VCaP (cell line): ENCODE results near the gene COL4A6.

Experiments used
- H3K27ac ChIP-seq: fragments of 450-650 bp; 2 replicates; pipeline ENCODE4 v1.5.1; 2017
- CTCF ChIP-seq: fragments of 450-650 bp; conservative IDR thresholded peaks from 2 replicates; pipeline ENCODE4 v1.5.1; 2017; ENCODE audit warnings: mild to moderate bottlenecking, moderate library complexity

The COL4A6 gene

GRCh38 chrX:108178143-108178498, 260.1 kb downstream of the COL4A6 start:
- no peak for TF ChIP-seq CTCF
- no peak overlapping the region for H3K27ac ChIP-seq

GRCh38 chrX:108177351-108178142, 260.7 kb downstream of the COL4A6 start:
- TF ChIP-seq CTCF = no peak
- no peak overlapping the region for H3K27ac ChIP-seq

- TF ChIP-seq CTCF = no peak
- H3K27ac ChIP-seq = no peak overlapping the region
Observed at GRCh38 chrX:108173874-108174273, 264.3 kb downstream of the COL4A6 start.

- H3K27ac ChIP-seq = no peak overlapping the region
- TF ChIP-seq CTCF = no peak
Observed at GRCh38 chrX:108171671-108172070, 266.6 kb downstream of the COL4A6 start.

- TF ChIP-seq CTCF = no peak
- H3K27ac ChIP-seq = no peak overlapping the region
Observed at GRCh38 chrX:108169768-108170167, 268.5 kb downstream of the COL4A6 start.

GRCh38 chrX:108168961-108169740, 269.1 kb downstream of the COL4A6 start:
- TF ChIP-seq CTCF = no peak
- H3K27ac ChIP-seq = no peak overlapping the region

- no peak for TF ChIP-seq CTCF
- no peak overlapping the region for H3K27ac ChIP-seq
Observed at GRCh38 chrX:108167211-108167872, 270.9 kb downstream of the COL4A6 start.
